PC-9 (cell line): Measurements from ENCODE around the gene KIAA1217.

ENCODE experiments used
- CTCF ChIP-seq: fragments of 200-600 bp; sonication (generic); conservative IDR thresholded peaks from 2 replicates; pipeline ENCODE4 v1.6.1; 2017; ENCODE audit warnings: mixed run types, antibody characterized with exemption, mild to moderate bottlenecking, moderate library complexity
- EZH2 ChIP-seq: fragments of 200-600 bp; sonication (generic); IDR thresholded peaks from 2 replicates; pipeline ENCODE4 v1.8.0; 2017; ENCODE audit warnings: antibody characterized with exemption, low read depth

GRCh38 chr10:24344279-24344678, 135.3 kb downstream of the KIAA1217 start:
- TF ChIP-seq CTCF = no peak
- no peak for TF ChIP-seq EZH2
